Endothelial cell of umbilical vein (primary cell): ENCODE data around the gene MNT. TPM values are rescaled to one million over a fixed set of nuclear protein-coding genes. Genes with fewer than 3 reads are reported as not detected.

Source experiments
- BruUV-seq: library from RNA; stranded (reverse); fragments of 400-500 nt; replicated peaks from 2 replicates; lab custom pipeline; 2021; lab: Mats Ljungman, UMichigan
- CTCF ChIA-PET: fragments of 300-600, 350-600 bp; sonication (Branson Sonifier 250); formaldehyde crosslinking; loops from one replicate; lab custom pipeline; 2021; ENCODE audit warnings: antibody characterized with exemption, inconsistent platforms; lab: Charles Lee
- POLR2A ChIA-PET: fragments of 300-600, 350-600 bp; sonication (Branson Sonifier 250); formaldehyde crosslinking; loops from one replicate; lab custom pipeline; 2021; ENCODE audit warnings: antibody characterized with exemption, inconsistent platforms; lab: Charles Lee
- DNase-seq: peaks from one replicate; pipeline ENCODE4 v3.0.0-alpha.2; 2011; ENCODE audit warnings: low read depth, low spot score
- FAIRE-seq: peaks from 2 replicates; lab custom pipeline; 2011; peaks lifted over from hg19 to GRCh38; lab: Jason Lieb, UNC
- H2AFZ ChIP-seq: 2 replicates; pipeline ENCODE4 v1.6.0; 2012; ENCODE audit warnings: low read depth, low read length, control low read depth, inconsistent platforms
- H3K27ac ChIP-seq: 2 replicates; pipeline ENCODE4 v1.5.1; 2011; ENCODE audit warnings: low read depth, mild to moderate bottlenecking, control low read depth, low read length, moderate library complexity; ENCODE audit not compliant: insufficient read depth
- H3K27me3 ChIP-seq, 2 experiments: 2 replicates each; pipeline versions ENCODE4 v1.6.0 to v1.6.1; 2011; ENCODE audit warnings: low read length in 2 of 2, mixed read lengths in 1 of 2; ENCODE audit not compliant: control insufficient read depth in 2 of 2, insufficient read depth in 2 of 2
- H3K36me3 ChIP-seq, 2 experiments: 2 replicates in 1 of 2; 3 replicates in 1 of 2; pipeline ENCODE4 v1.5.1; 2011; ENCODE audit warnings: low read length in 2 of 2, mild to moderate bottlenecking in 1 of 2, moderate library complexity in 1 of 2; ENCODE audit not compliant: control insufficient read depth in 2 of 2, insufficient read depth in 2 of 2; ENCODE audit errors: extremely low read depth in 1 of 2
- H3K4me1 ChIP-seq: 3 replicates; pipeline ENCODE4 v1.5.1; 2011; ENCODE audit warnings: mild to moderate bottlenecking, low read length; ENCODE audit not compliant: control insufficient read depth, insufficient read depth; ENCODE audit errors: extremely low read depth
- H3K4me2 ChIP-seq: 2 replicates; pipeline ENCODE4 v1.6.1; 2011; ENCODE audit warnings: low read length, control low read depth, mixed read lengths; ENCODE audit not compliant: insufficient read depth
- H3K4me3 ChIP-seq, 3 experiments: fragments of 200-600 bp in 1 of 3; sonication (generic), shearing (Covaris generic) in 1 of 3; replicated peaks in 1 of 3; 2 replicates each; pipeline ENCODE4 v1.5.1; 2011 to 2016; ENCODE audit warnings: control low read depth in 3 of 3, low read length in 3 of 3, mild to moderate bottlenecking in 2 of 3, inconsistent platforms in 1 of 3, low read depth in 1 of 3, moderate library complexity in 1 of 3; ENCODE audit not compliant: insufficient read depth in 1 of 3
- H3K79me2 ChIP-seq: 2 replicates; pipeline ENCODE4 v1.6.0; 2012; ENCODE audit warnings: low read length, inconsistent platforms; ENCODE audit not compliant: control insufficient read depth, insufficient read depth
- H3K9ac ChIP-seq: replicated peaks from 2 replicates; pipeline ENCODE3; 2011; ENCODE audit warnings: low read length, control low read depth; ENCODE audit not compliant: insufficient read depth; ENCODE audit errors: extremely low read depth
- H3K9me1 ChIP-seq: replicated peaks from 3 replicates; pipeline ENCODE4 v1.6.0; 2011; ENCODE audit warnings: mild to moderate bottlenecking, low read length; ENCODE audit not compliant: control insufficient read depth, insufficient read depth; ENCODE audit errors: extremely low read depth
- H3K9me3 ChIP-seq: replicated peaks from 2 replicates; pipeline ENCODE4 v1.5.1; 2012; ENCODE audit warnings: low read length, inconsistent platforms; ENCODE audit not compliant: control insufficient read depth, insufficient read depth
- H4K20me1 ChIP-seq: replicated peaks from 2 replicates; pipeline ENCODE3; 2011; ENCODE audit warnings: mild to moderate bottlenecking, low read length; ENCODE audit not compliant: control insufficient read depth, insufficient read depth; ENCODE audit errors: extremely low read depth
- CTCF ChIP-seq, 2 donors: IDR thresholded peaks; 1 replicate in 1 of 2; 2 replicates in 1 of 2; pipeline ENCODE4 v1.5.1; 2011; ENCODE audit warnings: low read length in 2 of 2, mild to moderate bottlenecking in 2 of 2, moderate library complexity in 2 of 2, control low read depth in 1 of 2, inconsistent platforms in 1 of 2, low read depth in 1 of 2; ENCODE audit not compliant: insufficient read depth in 1 of 2; ENCODE audit errors: extremely low read depth in 1 of 2
- EZH2 ChIP-seq: IDR thresholded peaks from 2 replicates; pipeline ENCODE4 v1.6.1; 2012; ENCODE audit warnings: borderline replicate concordance, low read depth, mild to moderate bottlenecking, moderate library complexity, low read length, inconsistent platforms; ENCODE audit not compliant: severe bottlenecking
- FOS ChIP-seq: IDR thresholded peaks from 2 replicates; pipeline ENCODE4 v1.6.1; 2011; ENCODE audit warnings: mild to moderate bottlenecking, low read length, moderate library complexity, borderline replicate concordance; ENCODE audit not compliant: insufficient read depth
- GATA2 ChIP-seq: IDR thresholded peaks from 2 replicates; pipeline ENCODE4 v1.7.0; 2011; ENCODE audit warnings: low read depth, mild to moderate bottlenecking, moderate library complexity, mixed read lengths, low read length; ENCODE audit not compliant: insufficient read length, insufficient read depth
- JUN ChIP-seq: IDR thresholded peaks from 2 replicates; pipeline ENCODE4 v1.6.1; 2011; ENCODE audit warnings: borderline replicate concordance, low read depth; ENCODE audit not compliant: insufficient read length, insufficient read depth
- MAX ChIP-seq: IDR thresholded peaks from 2 replicates; pipeline ENCODE4 v1.6.1; 2011; ENCODE audit not compliant: insufficient read depth, insufficient read length
- MYC ChIP-seq: IDR thresholded peaks from one replicate; pipeline ENCODE4 v1.6.1; 2011; ENCODE audit warnings: mild to moderate bottlenecking, low read depth, low read length
- POLR2A ChIP-seq: IDR thresholded peaks from 2 replicates; pipeline ENCODE4 v1.6.1; 2012; ENCODE audit warnings: low read depth, mild to moderate bottlenecking, control low read depth, low read length
- POLR2AphosphoS5 ChIP-seq: IDR thresholded peaks from 2 replicates; pipeline ENCODE4 v1.6.1; 2012; ENCODE audit warnings: low read depth, mild to moderate bottlenecking, control low read depth, low read length, moderate library complexity; ENCODE audit not compliant: insufficient read depth
- dilution Hi-C: fragments of 300-500 bp; cut with MboI; formaldehyde crosslinking; loops from one replicate; pipeline ENCODE4 v1.15.0; 2019; ENCODE audit warnings: low sequenced_read_pairs; ENCODE audit not compliant: extremely low pct_ligation_motif_present
- intact Hi-C: fragments of 100-400 bp; cut with micrococcal nuclease; formaldehyde crosslinking; loops from one replicate; pipeline ENCODE4 v1.10.0; 2022
- polyA plus RNA-seq, 4 experiments: library from polyadenylated mRNA; depleted of rRNA in 3 of 4; stranded (reverse) in 3 of 4; unstranded in 1 of 4; fragments of >200 nt; gene quantifications; 2 replicates each; pipeline versions ENCODE4 v1.2.1 to v1.2.3, GENCODE V29; 2011 to 2012; ENCODE audit warnings: missing spikeins in 1 of 4
- total RNA-seq: library from RNA; stranded (reverse); gene quantifications from 2 replicates; pipeline ENCODE4 v1.2.3, GENCODE V29; 2021

MNT gene
- total and polyA plus RNA-seq, 2 donors (not counting 3 experiments of a cell fraction or from before 2014, with no cell fraction given): 4.1 to 21.6 TPM

GRCh38 chr17:2380950-2381649, 19.8 kb downstream of the MNT start:
- Histone ChIP-seq H3K36me3 (peaks cover 0 to 23% of the 10 kb centered on the region in 2 experiments), H3K79me2 (no peaks in the 10 kb centered on the region), H3K4me2 (no peak overlapping the region), H3K9ac (no peak overlapping the region), H4K20me1 (no peaks in the 10 kb centered on the region), H3K9me1 (no peaks in the 10 kb centered on the region), H2AFZ (no peak overlapping the region), H3K9me3 (no peaks in the 10 kb centered on the region), H3K27ac (no peak overlapping the region), H3K27me3 (no peaks in the 10 kb centered on the region), H3K4me1 (no peaks in the 10 kb centered on the region), H3K4me3 (no peak overlapping the region)
- ChIA-PET POLR2A (interaction anchor here (0.5 kb wide), 1 partner anchor 254 kb away, joined by 3 read pairs; no protein-coding TSS in a partner anchor), CTCF (interaction anchor here (1.4 to 15.2 kb wide), 7 partner anchors 12 to 293 kb away, joined by 3 to 909 read pairs (median 36); no protein-coding TSS in a partner anchor)
- BruUV-seq: no TSS peak
- TF ChIP-seq FOS (no peak), MYC (no peak), MAX (no peak), JUN (no peak), POLR2AphosphoS5 (no peak), CTCF (IDR thresholded peaks at IDR 0.05; ENCODE audit: extremely low read depth in 1 of 2, insufficient read depth in 1 of 2, low read depth in 1 of 2, low read length in 2 of 2) (no peak), POLR2A (no peak), GATA2 (no peak), EZH2 (no peak)
- dilution Hi-C loops (no loop called here), intact Hi-C loops (no loop called here)
- DNase-seq (no peak), FAIRE-seq (no peak)
